ENCODE results near the gene SRRM2. TPM values are rescaled to one million over a fixed set of nuclear protein-coding genes. Genes with fewer than 3 reads are reported as not detected.

The SRRM2 gene
- total and polyA plus RNA-seq, 4 donors: 316 to 589 (median 447) TPM

DNA sequence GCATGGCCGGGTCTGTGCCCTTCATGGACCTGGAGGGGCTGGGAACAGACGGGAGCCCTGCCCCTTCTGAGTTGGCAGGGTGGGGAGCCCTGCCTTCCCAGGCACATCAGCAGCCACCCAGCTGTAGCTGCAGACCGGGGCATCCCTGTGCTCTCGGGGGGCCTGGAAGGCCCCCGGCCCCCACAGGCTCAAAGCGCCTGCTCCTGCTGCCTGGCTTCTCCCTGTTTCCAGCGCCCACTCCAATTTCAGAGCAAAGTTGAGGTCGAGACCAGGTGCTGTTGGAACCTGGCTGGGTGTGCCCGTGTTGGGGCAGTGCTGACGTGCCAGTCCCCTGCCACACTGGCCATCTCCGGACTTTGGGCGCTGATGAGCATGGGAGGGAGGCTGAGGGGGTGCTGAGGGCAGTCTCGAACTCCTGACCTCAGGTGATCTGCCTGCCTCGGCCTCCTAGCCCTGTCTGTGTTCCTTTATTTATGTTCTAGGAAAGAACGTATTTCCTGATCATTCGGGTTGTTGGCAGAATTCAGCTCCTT is 27.6 kb upstream of the SRRM2 start:
- no peak overlapping the region for H3K9ac ChIP-seq (ENCODE audit: insufficient read depth in 1 of 2, low read length in 2 of 2)
- H3K36me3 ChIP-seq (ENCODE audit: control insufficient read depth in 4 of 4, insufficient read depth in 4 of 4, low read length in 4 of 4): no peaks in the 10 kb centered on the region
- WGBS, 2 donors: 69 to 79% methylated on average over 16 of the region's 16 CpGs
- ATAC-seq (ENCODE audit: insufficient read depth, low FRiP score) (no peak), DNase-seq (no peak)
- H3K4me3 ChIP-seq: no peak overlapping the region
- peaks cover 0 to 4% (median 0%) of the 10 kb centered on the region in 5 donors for H3K4me1 ChIP-seq (ENCODE audit: control insufficient read depth in 5 of 5, insufficient read depth in 5 of 5, low read length in 5 of 5)
- no peaks in the 10 kb centered on the region for H3K27me3 ChIP-seq (ENCODE audit: control insufficient read depth in 3 of 3, insufficient read depth in 3 of 3, low read length in 2 of 3)
- TF ChIP-seq, protein P1, sequence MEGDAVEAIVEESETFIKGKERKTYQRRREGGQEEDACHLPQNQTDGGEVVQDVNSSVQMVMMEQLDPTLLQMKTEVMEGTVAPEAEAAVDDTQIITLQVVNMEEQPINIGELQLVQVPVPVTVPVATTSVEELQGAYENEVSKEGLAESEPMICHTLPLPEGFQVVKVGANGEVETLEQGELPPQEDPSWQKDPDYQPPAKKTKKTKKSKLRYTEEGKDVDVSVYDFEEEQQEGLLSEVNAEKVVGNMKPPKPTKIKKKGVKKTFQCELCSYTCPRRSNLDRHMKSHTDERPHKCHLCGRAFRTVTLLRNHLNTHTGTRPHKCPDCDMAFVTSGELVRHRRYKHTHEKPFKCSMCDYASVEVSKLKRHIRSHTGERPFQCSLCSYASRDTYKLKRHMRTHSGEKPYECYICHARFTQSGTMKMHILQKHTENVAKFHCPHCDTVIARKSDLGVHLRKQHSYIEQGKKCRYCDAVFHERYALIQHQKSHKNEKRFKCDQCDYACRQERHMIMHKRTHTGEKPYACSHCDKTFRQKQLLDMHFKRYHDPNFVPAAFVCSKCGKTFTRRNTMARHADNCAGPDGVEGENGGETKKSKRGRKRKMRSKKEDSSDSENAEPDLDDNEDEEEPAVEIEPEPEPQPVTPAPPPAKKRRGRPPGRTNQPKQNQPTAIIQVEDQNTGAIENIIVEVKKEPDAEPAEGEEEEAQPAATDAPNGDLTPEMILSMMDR (IDR thresholded peaks at IDR 0.05; ENCODE audit: control extremely low read depth, extremely low read depth): no peak
- no peak overlapping the region for H3K27ac ChIP-seq (ENCODE audit: low read depth in 1 of 2, low read length in 1 of 2)
- no peaks in the 10 kb centered on the region for H3K9me3 ChIP-seq (ENCODE audit: control insufficient read depth in 4 of 4, insufficient read depth in 3 of 4, low read length in 3 of 4)

DNA sequence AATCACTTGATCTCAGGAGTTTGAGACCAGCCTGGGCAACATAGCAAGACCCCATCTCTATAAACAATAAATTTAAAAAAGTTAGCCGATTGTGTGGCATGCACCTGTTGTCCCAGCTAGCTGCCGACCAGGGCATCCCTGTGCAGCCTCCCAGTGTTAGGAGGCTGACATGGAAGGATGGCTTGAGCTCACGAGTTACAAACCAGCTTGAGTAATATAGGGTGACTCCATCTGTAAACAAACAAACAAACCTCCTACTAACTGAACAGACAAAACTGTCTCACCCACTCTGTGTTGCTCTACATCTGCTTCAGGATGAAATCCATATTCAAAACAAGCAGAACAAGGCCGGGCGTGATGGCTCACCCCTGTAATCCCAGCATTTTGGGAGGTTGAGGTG is 25.5 kb upstream of the SRRM2 start:
- Histone ChIP-seq H3K27me3 (ENCODE audit: control insufficient read depth in 3 of 3, insufficient read depth in 3 of 3, low read length in 2 of 3) (no peaks in the 10 kb centered on the region), H3K36me3 (ENCODE audit: control insufficient read depth in 4 of 4, insufficient read depth in 4 of 4, low read length in 4 of 4) (no peaks in the 10 kb centered on the region), H3K4me1 (ENCODE audit: control insufficient read depth in 5 of 5, insufficient read depth in 5 of 5, low read length in 5 of 5) (no peaks in the 10 kb centered on the region), H3K27ac (ENCODE audit: low read depth in 1 of 2, low read length in 1 of 2) (no peak overlapping the region), H3K4me3 (no peak overlapping the region), H3K9me3 (ENCODE audit: control insufficient read depth in 4 of 4, insufficient read depth in 3 of 4, low read length in 3 of 4) (no peaks in the 10 kb centered on the region), H3K9ac (ENCODE audit: insufficient read depth in 1 of 2, low read length in 2 of 2) (no peak overlapping the region)
- TF ChIP-seq, protein P1 (IDR thresholded peaks at IDR 0.05; ENCODE audit: control extremely low read depth, extremely low read depth): no peak
- DNase-seq (no peak), ATAC-seq (ENCODE audit: insufficient read depth, low FRiP score) (no peak)
- WGBS, 2 donors: 84 to 96% methylated on average over 5 of the region's 5 CpGs

DNA sequence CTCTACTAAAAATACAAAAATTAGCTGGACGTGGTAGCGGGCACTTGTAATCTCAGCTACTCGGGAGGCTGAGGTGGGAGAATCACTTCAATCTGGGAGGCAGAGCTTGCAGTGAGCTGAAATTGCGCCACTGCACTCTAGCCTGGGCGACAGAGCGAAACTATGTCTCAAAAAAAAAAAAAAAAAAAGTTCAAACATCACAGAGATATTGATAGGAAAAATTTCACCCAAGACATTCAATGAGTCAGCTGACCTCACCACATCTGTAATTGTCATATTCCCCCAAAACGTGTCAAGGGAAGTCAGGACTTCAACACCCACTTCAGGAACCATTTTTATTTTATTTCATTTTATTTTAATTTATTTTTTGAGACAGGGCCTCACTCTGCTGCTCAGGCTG is 24.4 kb upstream of the SRRM2 start:
- H3K36me3 ChIP-seq (ENCODE audit: control insufficient read depth in 4 of 4, insufficient read depth in 4 of 4, low read length in 4 of 4): no peaks in the 10 kb centered on the region
- 83 to 84% methylated on average over 7 of the region's 7 CpGs for WGBS, 2 donors
- H3K27me3 ChIP-seq (ENCODE audit: control insufficient read depth in 3 of 3, insufficient read depth in 3 of 3, low read length in 2 of 3): no peaks in the 10 kb centered on the region
- TF ChIP-seq, protein P1 (IDR thresholded peaks at IDR 0.05; ENCODE audit: control extremely low read depth, extremely low read depth): no peak
- no peaks in the 10 kb centered on the region for H3K9me3 ChIP-seq (ENCODE audit: control insufficient read depth in 4 of 4, insufficient read depth in 3 of 4, low read length in 3 of 4)
- no peak for ATAC-seq (ENCODE audit: insufficient read depth, low FRiP score)
- DNase-seq: no peak
- no peak overlapping the region for H3K9ac ChIP-seq (ENCODE audit: insufficient read depth in 1 of 2, low read length in 2 of 2)
- no peak overlapping the region for H3K4me3 ChIP-seq
- H3K4me1 ChIP-seq (ENCODE audit: control insufficient read depth in 5 of 5, insufficient read depth in 5 of 5, low read length in 5 of 5): no peaks in the 10 kb centered on the region
- no peak overlapping the region for H3K27ac ChIP-seq (ENCODE audit: low read depth in 1 of 2, low read length in 1 of 2)
